Gastroesophageal sphincter (tissue), 4 donors: ENCODE results near the gene CCDC188. TPM values are rescaled to one million over a fixed set of nuclear protein-coding genes. Genes with fewer than 3 reads are reported as not detected.

Experiments
- ATAC-seq: fragments of 150-250 bp; one replicate; pipeline ENCODE4 v1.9.1; 2016; ENCODE audit warnings: mild to moderate bottlenecking, moderate library complexity
- H3K27ac ChIP-seq, 4 donors: fragments of 200-600 bp; sonication (generic) in 3 of 4; 1 replicate in 3 of 4; 2 replicates in 1 of 4; pipeline ENCODE4 v1.5.1; 2016 to 2019
- H3K27me3 ChIP-seq: fragments of 200-600 bp; sonication (generic); one replicate; pipeline ENCODE4 v1.5.1; 2019
- H3K36me3 ChIP-seq, 2 donors: fragments of 200-600 bp; sonication (generic); one replicate each; pipeline ENCODE4 v1.5.1; 2019; ENCODE audit warnings: control low read depth in 1 of 2
- H3K4me1 ChIP-seq, 3 donors: fragments of 200-600 bp; sonication (generic); 1 replicate in 2 of 3; 2 replicates in 1 of 3; pipeline ENCODE4 v1.5.1; 2016 to 2019; ENCODE audit warnings: control low read depth in 2 of 3
- H3K4me3 ChIP-seq, 2 donors: fragments of 200-600 bp; sonication (generic); one replicate each; pipeline ENCODE4 v1.5.1; 2019; ENCODE audit warnings: mild to moderate bottlenecking in 1 of 2, moderate library complexity in 1 of 2
- H3K9me3 ChIP-seq, 3 donors: fragments of 200-600 bp; sonication (generic); one replicate each; pipeline ENCODE4 v1.5.1; 2017 to 2019; ENCODE audit warnings: control low read depth in 2 of 3
- EP300 ChIP-seq: sonication (generic); formaldehyde crosslinking; IDR thresholded peaks from one replicate; pipeline ENCODE4 v1.6.1; 2017; ENCODE audit warnings: antibody characterized with exemption, mild to moderate bottlenecking
- POLR2A ChIP-seq, 2 donors: fragments of 450-650 bp; IDR thresholded peaks; one replicate each; pipeline ENCODE4 v1.6.1; 2017; ENCODE audit warnings: antibody characterized with exemption in 2 of 2, mild to moderate bottlenecking in 2 of 2, moderate library complexity in 1 of 2
- POLR2AphosphoS5 ChIP-seq: sonication (generic); formaldehyde crosslinking; IDR thresholded peaks from one replicate; pipeline ENCODE4 v1.6.1; 2017; ENCODE audit warnings: antibody characterized with exemption
- WGBS, 2 donors: methylation state at CpG; one replicate each; pipeline ENCODE4 v1.1.5; 2018; ENCODE audit warnings: low coverage in 1 of 2; 5-methylcytosine and 5-hydroxymethylcytosine counted together
- total RNA-seq, 4 donors: library from RNA; depleted of rRNA; stranded (reverse); fragments of >200 nt; gene quantifications; one replicate each; pipeline ENCODE4 v1.1.0, GENCODE V29; 2016
- TF ChIP-seq, protein P1 (sequence below), 4 experiments: fragments of 200-600 bp in 2 of 4; fragments of 450-650 bp in 2 of 4; sonication (generic) in 1 of 4; IDR thresholded peaks; one replicate each; pipeline ENCODE4 v1.5.1; 2017 to 2019; ENCODE audit warnings: antibody characterized with exemption in 4 of 4, mild to moderate bottlenecking in 2 of 4, moderate library complexity in 2 of 4

The CCDC188 gene
- total RNA-seq, 4 donors from 2014 or later = not detected

- no peak for ATAC-seq
- Histone ChIP-seq H3K4me3 (no peak overlapping the region), H3K9me3 (no peaks in the 10 kb centered on the region), H3K4me1 (no peaks in the 10 kb centered on the region), H3K27me3 (peaks cover 16% of the 10 kb centered on the region), H3K27ac (no peak overlapping the region), H3K36me3 (no peaks in the 10 kb centered on the region)
- TF ChIP-seq POLR2AphosphoS5 (no peak), POLR2A (IDR thresholded peaks at IDR 0.05) (no peak)
- TF ChIP-seq, protein P1, sequence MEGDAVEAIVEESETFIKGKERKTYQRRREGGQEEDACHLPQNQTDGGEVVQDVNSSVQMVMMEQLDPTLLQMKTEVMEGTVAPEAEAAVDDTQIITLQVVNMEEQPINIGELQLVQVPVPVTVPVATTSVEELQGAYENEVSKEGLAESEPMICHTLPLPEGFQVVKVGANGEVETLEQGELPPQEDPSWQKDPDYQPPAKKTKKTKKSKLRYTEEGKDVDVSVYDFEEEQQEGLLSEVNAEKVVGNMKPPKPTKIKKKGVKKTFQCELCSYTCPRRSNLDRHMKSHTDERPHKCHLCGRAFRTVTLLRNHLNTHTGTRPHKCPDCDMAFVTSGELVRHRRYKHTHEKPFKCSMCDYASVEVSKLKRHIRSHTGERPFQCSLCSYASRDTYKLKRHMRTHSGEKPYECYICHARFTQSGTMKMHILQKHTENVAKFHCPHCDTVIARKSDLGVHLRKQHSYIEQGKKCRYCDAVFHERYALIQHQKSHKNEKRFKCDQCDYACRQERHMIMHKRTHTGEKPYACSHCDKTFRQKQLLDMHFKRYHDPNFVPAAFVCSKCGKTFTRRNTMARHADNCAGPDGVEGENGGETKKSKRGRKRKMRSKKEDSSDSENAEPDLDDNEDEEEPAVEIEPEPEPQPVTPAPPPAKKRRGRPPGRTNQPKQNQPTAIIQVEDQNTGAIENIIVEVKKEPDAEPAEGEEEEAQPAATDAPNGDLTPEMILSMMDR (IDR thresholded peaks at IDR 0.05) = no peak
- WGBS, 2 donors = 76% methylated on average over 8 of the region's 18 CpGs; no CpG with 5 or more reads in 1 of the 2 donors
Observed at GRCh38 chr22:20184501-20185165, 33.8 kb upstream of the CCDC188 start.

GRCh38 chr22:20183823-20184222 lies 33.0 kb upstream of the CCDC188 start:
- 75 to 85% methylated on average over 1 to 2 of the region's 6 CpGs for WGBS, 2 donors
- Histone ChIP-seq H3K9me3 (no peaks in the 10 kb centered on the region), H3K4me3 (no peak overlapping the region), H3K27ac (no peak overlapping the region), H3K27me3 (peaks cover 16% of the 10 kb centered on the region), H3K4me1 (no peaks in the 10 kb centered on the region), H3K36me3 (no peaks in the 10 kb centered on the region)
- TF ChIP-seq POLR2AphosphoS5 (no peak), EP300 (no peak), POLR2A (IDR thresholded peaks at IDR 0.05) (no peak)
- TF ChIP-seq, protein P1 (IDR thresholded peaks at IDR 0.05) = no peak
- no peak for ATAC-seq

- Histone ChIP-seq H3K9me3 (no peaks in the 10 kb centered on the region), H3K36me3 (no peaks in the 10 kb centered on the region), H3K27ac (no peak overlapping the region), H3K4me1 (no peaks in the 10 kb centered on the region), H3K4me3 (no peak overlapping the region), H3K27me3 (peaks cover 16% of the 10 kb centered on the region)
- 67 to 89% methylated on average over 2 to 3 of the region's 8 CpGs for WGBS, 2 donors
- TF ChIP-seq, protein P1 (IDR thresholded peaks at IDR 0.05) = no peak
- TF ChIP-seq POLR2A (IDR thresholded peaks at IDR 0.05) = no peak
- no peak for TF ChIP-seq POLR2AphosphoS5
- TF ChIP-seq EP300 = no peak
- no peak for ATAC-seq
Observed at GRCh38 chr22:20183101-20183500, 32.2 kb upstream of the CCDC188 start.

GRCh38 chr22:20182365-20182764 lies 31.5 kb upstream of the CCDC188 start:
- peaks cover 16% of the 10 kb centered on the region for H3K27me3 ChIP-seq
- H3K9me3 ChIP-seq = no peaks in the 10 kb centered on the region
- no peak overlapping the region for H3K4me3 ChIP-seq
- H3K4me1 ChIP-seq = no peaks in the 10 kb centered on the region
- no peaks in the 10 kb centered on the region for H3K36me3 ChIP-seq
- WGBS, 2 donors = no CpG with 5 or more reads among the region's 9 CpGs
- no peak overlapping the region for H3K27ac ChIP-seq
- no peak for ATAC-seq
- no peak for TF ChIP-seq POLR2A (IDR thresholded peaks at IDR 0.05)
- no peak for TF ChIP-seq EP300
- TF ChIP-seq, protein P1 (IDR thresholded peaks at IDR 0.05) = no peak
- no peak for TF ChIP-seq POLR2AphosphoS5

DNA sequence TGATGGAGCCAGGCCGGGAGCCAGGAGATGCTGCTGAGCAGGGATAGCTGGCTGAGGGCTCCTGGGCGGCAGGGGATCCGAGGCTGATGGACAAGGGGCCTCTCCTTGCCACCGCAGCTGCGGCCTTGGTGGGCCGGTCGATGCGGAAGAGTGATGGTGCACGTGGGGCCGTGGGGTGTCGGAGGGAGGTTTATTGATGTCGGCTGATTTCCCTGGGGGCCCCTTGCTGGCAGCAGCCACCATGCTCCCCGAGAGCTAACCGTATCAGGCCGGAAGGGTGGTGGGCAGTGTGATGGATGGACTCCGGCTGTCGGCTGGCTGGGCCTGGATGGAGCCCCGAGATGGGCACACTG lies 31.0 kb upstream of the CCDC188 start:
- Histone ChIP-seq H3K9me3 (no peaks in the 10 kb centered on the region), H3K27me3 (peaks cover 16% of the 10 kb centered on the region), H3K27ac (no peak overlapping the region), H3K36me3 (no peaks in the 10 kb centered on the region), H3K4me1 (no peaks in the 10 kb centered on the region), H3K4me3 (no peak overlapping the region)
- WGBS, 2 donors = no CpG with 5 or more reads among the region's 18 CpGs
- TF ChIP-seq, protein P1 (IDR thresholded peaks at IDR 0.05) = no peak
- TF ChIP-seq POLR2AphosphoS5 (no peak), POLR2A (IDR thresholded peaks at IDR 0.05) (no peak), EP300 (no peak)
- no peak for ATAC-seq
